Stomach smooth muscle (tissue), 2 donors: ENCODE results near the gene UROC1.

Experiments used
- H3K27ac ChIP-seq: one replicate; pipeline ENCODE4 v1.7.0; 2013; ENCODE audit warnings: mild to moderate bottlenecking, low read length, inconsistent platforms
- H3K27me3 ChIP-seq, 2 donors: one replicate each; pipeline ENCODE4 v1.7.0; 2013; ENCODE audit warnings: low read length in 2 of 2; ENCODE audit not compliant: insufficient read depth in 2 of 2, control insufficient read depth in 1 of 2
- H3K36me3 ChIP-seq, 2 donors: one replicate each; pipeline ENCODE4 v1.7.0; 2013; ENCODE audit warnings: low read length in 2 of 2; ENCODE audit not compliant: control insufficient read depth in 2 of 2, insufficient read depth in 2 of 2
- H3K4me1 ChIP-seq: one replicate; pipeline ENCODE4 v1.7.0; 2013; ENCODE audit warnings: low read length; ENCODE audit not compliant: control insufficient read depth, insufficient read depth
- H3K4me3 ChIP-seq, 2 donors: one replicate each; pipeline ENCODE4 v1.7.0; 2013; ENCODE audit warnings: low read length in 2 of 2
- H3K9ac ChIP-seq, 2 donors: one replicate each; pipeline ENCODE4 v1.7.0; 2013; ENCODE audit warnings: low read length in 2 of 2, mild to moderate bottlenecking in 1 of 2
- H3K9me3 ChIP-seq, 2 donors: one replicate each; pipeline ENCODE4 v1.7.0; 2013; ENCODE audit warnings: low read length in 2 of 2; ENCODE audit not compliant: control insufficient read depth in 2 of 2
- donor health status: healthy.
- donor health status: Pancreatic carcinoma.

UROC1 gene

DNA sequence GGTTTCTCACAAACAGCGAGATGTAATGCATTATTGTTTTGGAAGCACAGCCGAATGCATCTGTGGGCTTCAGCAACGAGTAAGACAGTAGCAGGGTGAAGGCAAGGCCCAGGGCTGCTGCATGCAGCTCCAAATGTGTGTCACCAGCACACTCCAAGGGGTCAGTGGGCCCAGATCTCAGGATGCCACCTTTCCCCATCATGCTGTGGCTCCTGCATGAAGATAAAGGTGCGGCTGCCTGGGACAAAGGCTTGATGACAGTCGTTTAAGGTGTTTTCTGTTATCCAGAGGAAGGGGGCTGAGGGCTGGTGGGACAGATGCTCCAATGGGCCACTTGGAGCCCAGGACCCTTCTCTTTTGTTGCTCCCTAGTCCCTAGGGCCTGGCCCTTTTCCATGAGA, 28.0 kb upstream of the UROC1 start:
- H3K9ac ChIP-seq, result no peak overlapping the region
- H3K4me3 ChIP-seq, result no peak overlapping the region
- H3K27me3 ChIP-seq, result peaks cover 17 to 18% of the 10 kb centered on the region in 2 donors
- no peaks in the 10 kb centered on the region for H3K4me1 ChIP-seq
- H3K36me3 ChIP-seq, result no peaks in the 10 kb centered on the region
- no peak overlapping the region for H3K27ac ChIP-seq
- H3K9me3 ChIP-seq, result no peaks in the 10 kb centered on the region

DNA sequence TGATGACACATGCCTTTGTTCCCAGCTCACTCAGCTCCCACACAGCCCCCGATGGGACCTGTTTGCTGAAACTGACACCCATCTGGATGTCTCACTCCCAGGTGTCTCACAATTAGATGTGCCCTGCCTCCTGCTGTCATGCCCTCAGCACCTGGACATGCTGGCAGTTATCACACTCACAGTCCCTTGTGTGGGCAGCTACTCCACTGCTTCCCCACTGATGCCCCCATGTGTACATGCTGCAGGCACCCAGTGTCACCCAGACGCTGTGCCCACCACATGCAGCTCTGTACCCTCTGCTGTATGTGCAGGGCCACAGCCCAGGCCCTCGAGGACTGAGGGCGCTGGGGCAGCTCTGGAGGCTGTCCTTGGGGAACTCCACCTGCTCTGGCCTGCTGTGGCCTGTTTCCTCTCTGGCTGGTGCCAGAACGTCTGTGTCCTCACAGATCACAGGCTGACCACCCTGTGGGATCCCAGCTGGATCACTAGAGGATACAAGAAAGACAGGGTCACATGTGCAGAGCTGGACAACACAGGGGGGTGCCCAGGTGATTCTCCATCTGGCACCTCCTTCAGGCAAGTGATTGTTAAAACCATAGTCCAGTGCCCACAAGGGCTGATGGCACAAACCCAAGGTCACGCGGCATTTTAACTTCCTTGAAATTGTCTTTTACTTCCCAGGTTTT, 27.2 kb upstream of the UROC1 start:
- no peak overlapping the region for H3K9ac ChIP-seq
- H3K9me3 ChIP-seq, result no peaks in the 10 kb centered on the region
- H3K27ac ChIP-seq, result no peak overlapping the region
- H3K27me3 ChIP-seq, result peaks cover 17 to 22% of the 10 kb centered on the region in 2 donors
- no peaks in the 10 kb centered on the region for H3K36me3 ChIP-seq
- H3K4me3 ChIP-seq, result no peak overlapping the region
- H3K4me1 ChIP-seq, result no peaks in the 10 kb centered on the region

DNA sequence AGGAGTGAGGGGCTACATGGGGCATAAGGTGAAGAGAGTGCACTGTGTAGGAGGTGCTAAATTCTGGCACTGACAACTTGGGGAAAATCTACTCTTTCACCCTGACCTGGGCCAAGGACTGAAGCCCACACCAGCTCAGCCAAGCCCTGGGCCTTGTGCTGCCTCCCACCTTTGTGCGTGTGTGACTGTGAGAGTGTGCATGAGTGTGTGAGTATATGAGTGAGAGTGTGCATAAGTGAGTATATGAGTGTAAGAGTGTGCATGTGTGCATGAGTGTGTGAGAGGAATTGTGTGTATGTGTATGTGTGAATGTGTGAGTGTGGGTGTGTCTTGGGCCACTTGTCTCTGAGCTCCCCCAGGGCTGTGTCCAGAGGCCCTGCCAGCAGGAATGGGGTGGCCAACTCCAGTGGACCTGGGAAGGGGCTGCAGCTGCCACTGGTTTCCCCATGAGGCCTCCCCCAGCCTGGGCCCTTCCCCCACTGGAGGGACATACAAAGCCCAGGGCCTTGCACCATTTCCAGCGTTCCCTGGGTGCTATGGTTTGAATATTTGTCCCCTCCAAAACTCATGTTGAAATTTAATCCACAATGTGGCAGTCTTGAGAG, 26.0 kb upstream of the UROC1 start:
- Histone ChIP-seq H3K27me3 (peaks cover 17 to 19% of the 10 kb centered on the region in 2 donors), H3K9me3 (no peaks in the 10 kb centered on the region), H3K4me1 (no peaks in the 10 kb centered on the region), H3K27ac (no peak overlapping the region), H3K9ac (no peak overlapping the region), H3K4me3 (no peak overlapping the region), H3K36me3 (no peaks in the 10 kb centered on the region)

DNA sequence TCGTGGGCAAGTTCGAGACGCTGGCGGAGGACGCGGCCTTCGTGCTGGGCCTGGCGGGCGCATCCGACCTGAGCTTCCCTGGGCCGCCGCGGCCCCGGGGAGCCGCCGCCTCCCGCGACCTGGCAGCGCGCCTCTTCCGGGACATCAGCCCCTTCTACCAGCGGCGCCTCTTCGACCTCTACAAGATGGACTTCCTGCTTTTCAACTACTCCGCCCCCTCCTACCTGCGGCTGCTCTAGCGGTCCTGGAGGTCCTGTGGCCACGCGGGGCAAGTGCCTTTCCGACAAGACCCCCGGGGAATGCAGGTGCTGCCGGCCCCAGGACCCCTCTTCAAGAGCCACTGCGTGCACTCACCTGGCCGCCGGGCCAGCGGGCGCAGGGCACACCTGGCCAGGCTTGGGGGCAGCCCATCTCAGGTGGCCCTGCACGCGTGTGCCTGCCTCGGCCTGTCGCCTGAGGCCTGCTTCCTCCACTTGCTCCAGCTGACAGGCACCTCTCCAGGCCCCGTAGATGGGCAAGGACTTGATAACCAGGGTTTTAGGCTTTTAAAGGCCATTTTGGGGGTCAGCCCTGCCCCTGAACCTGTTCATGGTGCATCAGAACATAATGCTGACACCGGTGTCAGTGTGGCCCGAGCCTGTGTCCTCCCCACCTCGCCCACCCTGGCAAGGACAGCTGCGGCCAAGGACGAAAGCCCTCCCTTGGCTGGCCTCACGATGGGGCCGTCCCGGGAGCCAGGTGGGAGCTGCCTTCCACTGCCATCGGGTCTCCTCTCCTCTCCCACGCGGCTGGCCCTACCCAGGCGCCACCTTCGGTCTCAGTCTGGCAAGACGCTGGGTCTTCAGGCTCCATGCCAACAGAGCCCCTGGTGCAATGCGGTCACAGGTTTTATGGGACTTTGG, 25.0 kb upstream of the UROC1 start:
- Histone ChIP-seq H3K4me3 (no peak overlapping the region), H3K9ac (no peak overlapping the region), H3K27me3 (peaks cover 17 to 21% of the 10 kb centered on the region in 2 donors), H3K27ac (no peak overlapping the region), H3K4me1 (no peaks in the 10 kb centered on the region), H3K9me3 (no peaks in the 10 kb centered on the region), H3K36me3 (no peaks in the 10 kb centered on the region)

DNA sequence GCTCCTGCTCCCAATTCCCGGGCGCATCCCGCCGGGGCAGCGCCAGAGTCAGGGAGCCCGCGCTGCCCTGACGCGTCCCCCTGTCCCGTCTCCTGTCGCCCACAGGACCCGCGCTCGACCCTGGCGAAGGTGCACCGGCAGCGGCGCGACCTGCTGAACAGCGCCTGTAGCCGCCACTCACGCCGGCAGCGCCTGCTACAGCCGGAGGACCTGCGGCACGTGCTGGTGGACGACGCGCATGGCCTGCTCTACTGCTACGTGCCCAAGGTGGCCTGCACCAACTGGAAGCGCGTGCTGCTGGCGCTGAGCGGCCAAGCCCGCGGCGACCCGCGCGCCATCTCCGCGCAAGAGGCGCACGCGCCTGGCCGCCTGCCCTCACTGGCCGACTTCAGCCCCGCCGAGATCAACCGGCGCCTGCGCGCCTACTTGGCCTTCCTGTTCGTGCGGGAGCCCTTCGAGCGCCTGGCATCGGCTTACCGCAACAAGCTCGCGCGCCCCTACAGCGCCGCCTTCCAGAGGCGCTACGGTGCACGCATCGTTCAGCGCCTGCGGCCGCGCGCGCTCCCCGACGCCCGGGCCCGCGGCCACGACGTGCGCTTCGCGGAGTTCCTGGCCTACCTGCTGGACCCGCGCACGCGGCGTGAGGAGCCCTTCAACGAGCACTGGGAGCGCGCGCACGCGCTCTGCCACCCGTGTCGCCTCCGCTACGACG, 24.2 kb upstream of the UROC1 start:
- H3K9ac ChIP-seq, result no peak overlapping the region
- no peaks in the 10 kb centered on the region for H3K36me3 ChIP-seq
- no peak overlapping the region for H3K4me3 ChIP-seq
- H3K27me3 ChIP-seq, result peaks cover 21 to 25% of the 10 kb centered on the region in 2 donors
- H3K4me1 ChIP-seq, result no peaks in the 10 kb centered on the region
- no peak overlapping the region for H3K27ac ChIP-seq
- no peaks in the 10 kb centered on the region for H3K9me3 ChIP-seq

DNA sequence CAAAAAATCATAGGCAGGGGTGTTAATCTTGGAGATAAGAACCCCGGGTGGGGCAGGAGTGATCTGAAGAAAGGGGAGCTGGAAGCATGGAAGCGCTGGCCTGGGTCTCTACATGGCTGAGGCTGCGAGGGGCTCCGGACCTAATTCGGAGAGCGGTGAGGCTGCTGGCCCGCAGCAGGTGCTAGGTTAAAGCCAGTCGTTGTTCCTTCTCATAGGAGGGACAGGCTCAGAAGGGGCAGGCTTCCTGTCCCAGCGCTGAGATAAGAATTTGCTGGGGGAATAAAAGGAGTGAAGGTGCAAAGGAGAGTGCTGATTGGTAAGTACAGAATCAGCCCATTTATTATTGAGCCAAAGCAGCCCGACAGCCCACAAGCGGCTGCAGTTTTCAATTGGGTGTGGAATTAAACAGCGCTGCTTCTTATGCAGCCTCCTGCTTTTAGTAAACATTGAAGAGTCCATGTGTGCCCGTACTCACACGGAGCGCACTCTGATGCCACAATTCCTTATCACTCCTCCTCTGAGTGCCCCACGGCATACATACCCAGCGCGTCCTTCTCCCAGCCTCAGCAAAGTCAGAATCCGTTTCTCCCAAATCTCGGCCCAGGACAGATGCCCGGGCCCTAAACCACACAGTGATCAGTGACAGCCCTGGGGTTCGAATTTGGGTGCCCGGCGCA, 23.5 kb upstream of the UROC1 start:
- no peak overlapping the region for H3K27ac ChIP-seq
- H3K9me3 ChIP-seq, result no peaks in the 10 kb centered on the region
- no peak overlapping the region for H3K9ac ChIP-seq
- no peaks in the 10 kb centered on the region for H3K36me3 ChIP-seq
- H3K27me3 ChIP-seq, result peaks cover 25 to 30% of the 10 kb centered on the region in 2 donors
- no peaks in the 10 kb centered on the region for H3K4me1 ChIP-seq
- no peak overlapping the region for H3K4me3 ChIP-seq

DNA sequence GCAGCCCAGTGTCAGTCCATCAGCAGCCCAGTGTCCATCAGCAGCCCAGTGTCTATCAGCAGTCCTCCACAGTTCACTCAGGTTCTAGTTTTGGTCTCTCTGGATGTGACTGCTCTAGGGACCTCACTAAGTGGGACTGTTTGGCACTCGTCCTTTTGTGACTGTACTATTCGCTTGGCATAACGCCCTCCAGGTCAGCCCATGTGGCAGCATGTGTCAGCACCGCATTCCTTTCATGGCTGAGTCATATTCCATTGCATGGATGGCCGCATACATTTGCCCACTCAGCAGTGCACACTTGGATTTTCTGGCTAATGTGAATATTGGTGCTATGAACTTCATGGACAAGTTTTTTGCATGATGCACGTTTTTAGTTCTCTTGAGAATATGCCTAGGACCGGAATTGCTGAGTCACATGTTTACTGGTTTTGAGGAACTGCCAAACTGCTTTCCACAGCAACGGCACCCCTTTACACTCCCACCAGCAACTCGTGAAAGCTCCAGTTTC, 22.8 kb upstream of the UROC1 start:
- Histone ChIP-seq H3K27me3 (peaks cover 27 to 28% of the 10 kb centered on the region in 2 donors), H3K4me3 (no peak overlapping the region), H3K36me3 (no peaks in the 10 kb centered on the region), H3K9ac (no peak overlapping the region), H3K27ac (no peak overlapping the region), H3K9me3 (no peaks in the 10 kb centered on the region), H3K4me1 (no peaks in the 10 kb centered on the region)

DNA sequence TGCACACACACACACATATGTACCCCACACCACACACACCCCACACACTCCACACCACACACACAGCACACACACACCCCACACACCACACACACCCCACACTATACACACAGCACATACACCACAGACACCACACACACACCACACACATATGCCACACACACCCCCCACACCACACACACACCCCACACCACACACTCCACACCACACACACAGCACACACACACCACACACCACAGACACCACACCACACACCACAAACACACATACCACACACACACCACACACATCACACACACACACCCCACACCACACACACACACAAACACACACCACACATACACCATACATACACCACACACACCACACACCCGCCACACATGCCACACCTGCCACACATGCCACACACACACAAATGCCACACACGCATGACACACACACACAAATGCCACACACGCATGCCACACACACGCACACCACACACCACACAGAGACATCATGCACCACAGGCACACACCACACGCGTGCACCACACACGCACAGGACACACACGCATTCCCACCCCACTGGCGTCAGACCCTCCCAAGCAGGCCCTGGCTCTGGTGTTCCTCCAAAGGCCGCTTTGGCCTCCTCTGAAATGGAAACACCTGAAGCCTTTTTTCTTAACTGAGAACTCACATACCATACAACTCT, 22.1 kb upstream of the UROC1 start:
- Histone ChIP-seq H3K27me3 (peaks cover 27 to 32% of the 10 kb centered on the region in 2 donors), H3K9me3 (no peaks in the 10 kb centered on the region), H3K27ac (no peak overlapping the region), H3K4me3 (no peak overlapping the region), H3K36me3 (no peaks in the 10 kb centered on the region), H3K9ac (no peak overlapping the region), H3K4me1 (no peaks in the 10 kb centered on the region)

DNA sequence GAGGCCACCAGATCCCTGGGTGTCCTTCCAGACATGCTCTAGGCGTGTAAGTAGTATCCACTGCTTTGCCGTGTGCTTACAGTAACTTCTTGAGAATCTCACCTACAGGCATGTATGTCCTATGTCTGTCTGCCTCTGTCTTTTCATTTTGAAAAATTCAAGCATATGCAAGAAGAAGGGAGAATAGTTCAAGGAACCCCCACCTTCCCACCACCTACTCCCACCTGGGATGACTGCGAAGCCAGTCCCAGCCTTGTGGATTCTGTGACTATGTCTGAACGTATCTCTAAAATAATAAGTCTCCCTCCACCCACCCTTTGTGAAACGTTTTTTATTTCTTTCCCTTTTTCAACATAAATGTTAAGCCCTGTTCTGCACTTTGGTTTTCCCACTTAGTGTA, 21.4 kb upstream of the UROC1 start:
- H3K27ac ChIP-seq, result no peak overlapping the region
- no peak overlapping the region for H3K4me3 ChIP-seq
- no peaks in the 10 kb centered on the region for H3K36me3 ChIP-seq
- no peaks in the 10 kb centered on the region for H3K9me3 ChIP-seq
- H3K4me1 ChIP-seq, result no peaks in the 10 kb centered on the region
- peaks cover 27 to 30% of the 10 kb centered on the region in 2 donors for H3K27me3 ChIP-seq
- H3K9ac ChIP-seq, result no peak overlapping the region
